GM12878 (cell line): ENCODE data around the gene ARHGEF33. TPM values are rescaled to one million over a fixed set of nuclear protein-coding genes. Genes with fewer than 3 reads are reported as not detected.

Experiments used
- ATAC-seq: fragments of 200-7000 bp; cut with Tn5 transposase; 3 replicates; pipeline ENCODE4 v1.9.1; 2020; ENCODE audit warnings: mild to moderate bottlenecking, moderate library complexity
- BruUV-seq: library from RNA; stranded (reverse); fragments of 400-500 nt; replicated peaks from 2 replicates; lab custom pipeline; 2021; lab: Mats Ljungman, UMichigan
- CTCF ChIA-PET: fragments of 300-600 bp; sonication (Branson Sonifier 250); formaldehyde crosslinking; extraction: SDS; loops from one replicate; lab custom pipeline; 2021; ENCODE audit warnings: inconsistent platforms; lab: Yijun Ruan, JAX
- POLR2A ChIA-PET: fragments of 350-600 bp; formaldehyde crosslinking; extraction: SDS; loops from one replicate; lab custom pipeline; 2021; ENCODE audit warnings: inconsistent platforms; lab: Charles Lee
- RAD21 ChIA-PET: fragments of 300-600 bp; sonication (Branson Sonifier 250); formaldehyde crosslinking; loops from one replicate; lab custom pipeline; 2023; ENCODE audit warnings: antibody characterized with exemption; ENCODE audit not compliant: unreplicated experiment; lab: Charles Lee
- SMC1A ChIA-PET: fragments of 300-600 bp; sonication (Branson Sonifier 250); formaldehyde crosslinking; loops from one replicate; lab custom pipeline; 2023; ENCODE audit not compliant: unreplicated experiment, uncharacterized antibody; lab: Charles Lee
- DNase-seq: peaks from one replicate; pipeline ENCODE4 v3.0.0-alpha.2; 2011; ENCODE audit warnings: low read depth, low spot score
- FAIRE-seq: peaks from 3 replicates; lab custom pipeline; 2011; peaks lifted over from hg19 to GRCh38; lab: Jason Lieb, UNC
- H2AFZ ChIP-seq: 2 replicates; pipeline ENCODE4 v1.6.0; 2011; ENCODE audit warnings: low read depth, low read length, control low read depth; ENCODE audit not compliant: control insufficient read depth
- H3K27ac ChIP-seq: 2 replicates; pipeline ENCODE4 v1.5.1; 2011; ENCODE audit warnings: control low read depth; ENCODE audit not compliant: control insufficient read depth, insufficient read depth
- H3K27me3 ChIP-seq, 2 experiments: replicated peaks in 1 of 2; 2 replicates each; pipeline versions ENCODE4 v1.6.0 to v1.6.1; 2011; ENCODE audit warnings: low read length in 1 of 2; ENCODE audit not compliant: control insufficient read depth in 2 of 2, insufficient read depth in 2 of 2
- H3K36me3 ChIP-seq, 2 experiments: 2 replicates each; pipeline ENCODE4 v1.5.1; 2011; ENCODE audit warnings: low read length in 1 of 2; ENCODE audit not compliant: control insufficient read depth in 2 of 2, insufficient read depth in 2 of 2
- H3K4me1 ChIP-seq: 2 replicates; pipeline ENCODE4 v1.6.1; 2011; ENCODE audit warnings: mild to moderate bottlenecking, low read length, moderate library complexity, mixed read lengths; ENCODE audit not compliant: control insufficient read depth, insufficient read depth
- H3K4me2 ChIP-seq: 2 replicates; pipeline ENCODE4 v1.6.0; 2011; ENCODE audit warnings: control low read depth; ENCODE audit not compliant: control insufficient read depth, insufficient read depth
- H3K4me3 ChIP-seq: fragments of 200-600 bp; sonication (generic); 2 replicates; pipeline ENCODE4 v1.5.1; 2016
- H3K79me2 ChIP-seq: 2 replicates; pipeline ENCODE4 v1.6.0; 2011; ENCODE audit warnings: low read length; ENCODE audit not compliant: control insufficient read depth, insufficient read depth
- H3K9ac ChIP-seq: 2 replicates; pipeline ENCODE4 v1.8.0; 2011; ENCODE audit warnings: low read length, control low read depth, mixed read lengths; ENCODE audit not compliant: control insufficient read depth, insufficient read depth
- H3K9me3 ChIP-seq: replicated peaks from 3 replicates; pipeline ENCODE4 v1.5.1; 2011; ENCODE audit warnings: mild to moderate bottlenecking, low read length; ENCODE audit not compliant: control insufficient read depth, insufficient read depth
- H4K20me1 ChIP-seq: 2 replicates; pipeline ENCODE4 v1.6.0; 2011; ENCODE audit not compliant: control insufficient read depth, insufficient read depth
- BACH1 ChIP-seq: fragments of 450-650 bp; IDR thresholded peaks from 2 replicates; pipeline ENCODE4 v1.6.1; 2017; ENCODE audit warnings: mild to moderate bottlenecking, borderline replicate concordance
- EP300 ChIP-seq, 2 experiments: fragments of 150-350 bp in 1 of 2; IDR thresholded peaks; 2 replicates each; pipeline ENCODE4 v1.6.1; 2011 to 2012; ENCODE audit warnings: low read depth in 2 of 2, low read length in 2 of 2, borderline replicate concordance in 1 of 2, improper control_type of control experiment in 1 of 2, inconsistent platforms in 1 of 2; ENCODE audit not compliant: control insufficient read depth in 1 of 2
- MYB ChIP-seq: fragments of 150-350 bp; IDR thresholded peaks from 2 replicates; pipeline ENCODE4 v1.6.1; 2014; ENCODE audit warnings: mild to moderate bottlenecking, low read depth, low read length, borderline replicate concordance
- NFIC ChIP-seq: IDR thresholded peaks from 2 replicates; pipeline ENCODE4 v1.6.1; 2012; ENCODE audit warnings: low read depth, mild to moderate bottlenecking, inconsistent platforms, low read length, moderate library complexity
- POLR2A ChIP-seq: IDR thresholded peaks from 2 replicates; pipeline ENCODE4 v1.6.1; 2011; ENCODE audit warnings: low read depth, mild to moderate bottlenecking, low read length
- RCOR1 ChIP-seq: conservative IDR thresholded peaks from 2 replicates; pipeline ENCODE4 v1.6.1; 2012; ENCODE audit warnings: low read depth, low read length, improper control_type of control experiment
- STAT1 ChIP-seq: fragments of 450-650 bp; conservative IDR thresholded peaks from 2 replicates; pipeline ENCODE4 v1.6.1; 2014; ENCODE audit warnings: antibody characterized with exemption, mild to moderate bottlenecking
- WGBS: methylation state at CpG from one replicate; pipeline ENCODE4 v1.1.6; 2016; ENCODE audit warnings: low lambda C conversion rate; ENCODE audit not compliant: insufficient replicate concordance, insufficient coverage; ENCODE audit errors: missing lambda C conversion rate; 5-methylcytosine and 5-hydroxymethylcytosine counted together
- in situ Hi-C: fragments of 300-500 bp; cut with MboI; formaldehyde crosslinking; loops from 9 replicates; pipeline ENCODE4 v1.14.3; 2018; ENCODE audit warnings: mixed read lengths
- intact Hi-C: fragments of 100-400 bp; cut with micrococcal nuclease; formaldehyde crosslinking; loops from one replicate; pipeline ENCODE4 v1.14.2; 2022; ENCODE audit not compliant: unreplicated experiment
- polyA plus RNA-seq, 11 experiments: library from polyadenylated mRNA; depleted of rRNA in 4 of 11; unstranded in 6 of 11; stranded (reverse) in 5 of 11; fragments of >200 nt; fragmentation: Nextera tagmentation in 4 of 11; fragmentation: Illumina TruSeq in 1 of 11; extraction: Ambion mirVana in 4 of 11; extraction: Trizol in 1 of 11; gene quantifications; 1 replicate in 1 of 11; 2 replicates in 10 of 11; pipeline versions ENCODE4 v1.2.1 to v1.2.3, GENCODE V29; 2011 to 2016; ENCODE audit warnings: inconsistent platforms in 2 of 11, missing spikeins in 2 of 11, low read depth in 1 of 11
- total RNA-seq, 4 experiments: library from RNA; depleted of rRNA in 3 of 4; stranded (reverse); fragments of >200 nt in 3 of 4; fragmentation: Illumina TruSeq in 1 of 4; extraction: Trizol in 1 of 4; gene quantifications; 2 replicates each; pipeline versions ENCODE4 v1.2.1 to v1.2.3, GENCODE V29; 2013 to 2021
- TF ChIP-seq, protein P1 (sequence below): fragments of 450-650 bp; IDR thresholded peaks from 2 replicates; pipeline ENCODE4 v1.6.1; 2018; ENCODE audit warnings: borderline replicate concordance, mild to moderate bottlenecking; ENCODE audit not compliant: partially characterized antibody
- TF ChIP-seq, protein P2 (sequence below): IDR thresholded peaks from 2 replicates; pipeline ENCODE4 v1.6.1; 2012; ENCODE audit warnings: low read depth, low read length, improper control_type of control experiment
- TF ChIP-seq, protein P3 (sequence below): IDR thresholded peaks from 2 replicates; pipeline ENCODE4 v1.6.1; 2011; ENCODE audit warnings: mild to moderate bottlenecking, low read depth, low read length, moderate library complexity; ENCODE audit not compliant: insufficient replicate concordance
- TF ChIP-seq, protein P4 (sequence below): IDR thresholded peaks from 2 replicates; pipeline ENCODE4 v1.6.1; 2011; ENCODE audit warnings: borderline replicate concordance, low read depth, mild to moderate bottlenecking, moderate library complexity, mixed read lengths, low read length; ENCODE audit not compliant: insufficient read depth; ENCODE audit errors: extremely low read length

ARHGEF33 gene
- total and polyA plus RNA-seq, 10 of the 15 experiments (the other 5 are each of a cell fraction or from before 2014, with no cell fraction given) = 0.01 to 0.08 (median 0.05) TPM; not detected in 4

DNA sequence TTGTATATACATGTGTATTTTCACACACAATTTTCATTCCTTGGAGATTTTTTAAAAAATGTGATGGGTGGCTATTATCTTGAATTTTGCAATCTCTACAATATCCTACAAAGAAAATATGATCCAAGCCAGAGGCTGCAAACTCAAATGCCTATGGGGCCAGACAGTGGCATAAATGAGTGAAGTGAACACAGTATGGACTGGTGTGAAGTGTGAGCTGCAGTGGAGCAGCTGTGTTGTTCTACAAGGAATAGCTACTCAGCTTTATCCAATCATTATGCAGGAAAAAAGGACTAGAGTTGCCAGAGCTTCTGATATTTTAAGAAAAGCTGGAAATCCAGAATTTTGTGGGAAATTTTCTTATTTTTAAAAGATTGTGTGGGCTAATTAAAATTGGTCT is 62.1 kb downstream of the ARHGEF33 start:
- in situ Hi-C loops (no loop called here), intact Hi-C loops (no loop called here)
- no TSS peak for BruUV-seq
- no peaks in the 10 kb centered on the region for H3K4me1 ChIP-seq
- H3K9ac ChIP-seq = no peak overlapping the region
- DNase-seq (no peak), FAIRE-seq (no peak), ATAC-seq (no peak)
- RAD21 ChIA-PET = interaction anchor here (6.8 kb wide), 1 partner anchor 276 kb away, joined by 160 read pairs; no protein-coding TSS in a partner anchor
- POLR2A ChIA-PET = no interaction called here
- no peak overlapping the region for H3K27ac ChIP-seq
- no peak overlapping the region for H2AFZ ChIP-seq
- SMC1A ChIA-PET = interaction anchor here (0.9 to 1.3 kb wide), 2 partner anchors 276 to 278 kb away, joined by 3 to 4 read pairs; no protein-coding TSS in a partner anchor
- no peaks in the 10 kb centered on the region for H3K79me2 ChIP-seq
- no peak overlapping the region for H3K4me2 ChIP-seq
- H3K27me3 ChIP-seq = no peaks in the 10 kb centered on the region
- H3K36me3 ChIP-seq = no peaks in the 10 kb centered on the region
- no peak for TF ChIP-seq EP300 (IDR thresholded peaks at IDR 0.05; ENCODE audit: borderline replicate concordance in 1 of 2, control insufficient read depth in 1 of 2, low read depth in 2 of 2, low read length in 2 of 2)
- H3K9me3 ChIP-seq = no peaks in the 10 kb centered on the region
- H3K4me3 ChIP-seq = no peak overlapping the region
- no peaks in the 10 kb centered on the region for H4K20me1 ChIP-seq
- CTCF ChIA-PET = interaction anchor here (0.6 to 7.8 kb wide), 3 partner anchors 12 to 1257 kb away, joined by 3 to 319 read pairs (median 3); no protein-coding TSS in a partner anchor

DNA sequence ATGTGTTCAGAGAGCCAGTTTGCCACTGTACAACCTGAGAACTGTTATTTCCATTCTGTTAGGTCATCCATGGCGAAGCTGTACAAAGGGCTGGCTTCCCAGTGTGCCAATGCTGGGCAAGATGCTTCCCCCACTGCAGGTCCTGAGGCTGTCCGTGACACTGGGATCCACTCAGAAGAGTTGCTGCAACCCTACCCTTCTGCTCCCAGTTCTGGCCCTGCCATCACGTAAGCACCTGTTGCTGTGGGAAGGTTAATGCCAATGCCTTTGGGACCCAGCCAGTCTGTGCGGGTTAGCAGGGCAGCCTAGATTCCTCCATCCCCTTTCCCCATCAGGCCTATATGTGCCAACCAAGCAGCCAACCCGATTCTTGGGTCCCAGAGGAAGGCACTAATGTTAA is 68.3 kb downstream of the ARHGEF33 start:
- peaks cover 0 to 1% of the 10 kb centered on the region in 2 experiments; a peak in 1 of 4 replicates for H3K27me3 ChIP-seq
- intact Hi-C loops (no loop called here), in situ Hi-C loops (no loop called here)
- H2AFZ ChIP-seq = no peak overlapping the region
- H3K36me3 ChIP-seq = no peaks in the 10 kb centered on the region
- DNase-seq (no peak), FAIRE-seq (no peak), ATAC-seq (no peak)
- H3K4me3 ChIP-seq = no peak overlapping the region
- 38% methylated on average over 5 of the region's 5 CpGs for WGBS
- CTCF ChIA-PET = no interaction called here
- no peaks in the 10 kb centered on the region for H3K4me1 ChIP-seq
- H3K79me2 ChIP-seq = no peaks in the 10 kb centered on the region
- POLR2A ChIA-PET = no interaction called here
- H3K27ac ChIP-seq = no peak overlapping the region
- SMC1A ChIA-PET = no interaction called here
- no TSS peak for BruUV-seq
- H3K9me3 ChIP-seq = no peaks in the 10 kb centered on the region; the same call in 2 of the 3 replicates
- H3K4me2 ChIP-seq = no peak overlapping the region
- RAD21 ChIA-PET = interaction anchor here (1.0 kb wide), 1 partner anchor 11 kb away, joined by 3 read pairs; no protein-coding TSS in a partner anchor
- H4K20me1 ChIP-seq = no peaks in the 10 kb centered on the region
- no peak overlapping the region for H3K9ac ChIP-seq
- TF ChIP-seq, protein P1, sequence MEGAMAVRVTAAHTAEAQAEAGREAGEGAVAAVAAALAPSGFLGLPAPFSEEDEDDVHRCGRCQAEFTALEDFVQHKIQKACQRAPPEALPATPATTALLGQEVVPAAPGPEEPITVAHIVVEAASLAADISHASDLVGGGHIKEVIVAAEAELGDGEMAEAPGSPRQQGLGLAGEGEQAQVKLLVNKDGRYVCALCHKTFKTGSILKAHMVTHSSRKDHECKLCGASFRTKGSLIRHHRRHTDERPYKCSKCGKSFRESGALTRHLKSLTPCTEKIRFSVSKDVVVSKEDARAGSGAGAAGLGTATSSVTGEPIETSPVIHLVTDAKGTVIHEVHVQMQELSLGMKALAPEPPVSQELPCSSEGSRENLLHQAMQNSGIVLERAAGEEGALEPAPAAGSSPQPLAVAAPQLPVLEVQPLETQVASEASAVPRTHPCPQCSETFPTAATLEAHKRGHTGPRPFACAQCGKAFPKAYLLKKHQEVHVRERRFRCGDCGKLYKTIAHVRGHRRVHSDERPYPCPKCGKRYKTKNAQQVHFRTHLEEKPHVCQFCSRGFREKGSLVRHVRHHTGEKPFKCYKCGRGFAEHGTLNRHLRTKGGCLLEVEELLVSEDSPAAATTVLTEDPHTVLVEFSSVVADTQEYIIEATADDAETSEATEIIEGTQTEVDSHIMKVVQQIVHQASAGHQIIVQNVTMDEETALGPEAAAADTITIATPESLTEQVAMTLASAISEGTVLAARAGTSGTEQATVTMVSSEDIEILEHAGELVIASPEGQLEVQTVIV = no peak
- TF ChIP-seq STAT1 (no peak), RCOR1 (no peak), NFIC (no peak), MYB (no peak), POLR2A (no peak), BACH1 (no peak)
- TF ChIP-seq, protein P2, sequence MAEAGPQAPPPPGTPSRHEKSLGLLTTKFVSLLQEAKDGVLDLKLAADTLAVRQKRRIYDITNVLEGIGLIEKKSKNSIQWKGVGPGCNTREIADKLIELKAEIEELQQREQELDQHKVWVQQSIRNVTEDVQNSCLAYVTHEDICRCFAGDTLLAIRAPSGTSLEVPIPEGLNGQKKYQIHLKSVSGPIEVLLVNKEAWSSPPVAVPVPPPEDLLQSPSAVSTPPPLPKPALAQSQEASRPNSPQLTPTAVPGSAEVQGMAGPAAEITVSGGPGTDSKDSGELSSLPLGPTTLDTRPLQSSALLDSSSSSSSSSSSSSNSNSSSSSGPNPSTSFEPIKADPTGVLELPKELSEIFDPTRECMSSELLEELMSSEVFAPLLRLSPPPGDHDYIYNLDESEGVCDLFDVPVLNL = no peak
- TF ChIP-seq, protein P3, sequence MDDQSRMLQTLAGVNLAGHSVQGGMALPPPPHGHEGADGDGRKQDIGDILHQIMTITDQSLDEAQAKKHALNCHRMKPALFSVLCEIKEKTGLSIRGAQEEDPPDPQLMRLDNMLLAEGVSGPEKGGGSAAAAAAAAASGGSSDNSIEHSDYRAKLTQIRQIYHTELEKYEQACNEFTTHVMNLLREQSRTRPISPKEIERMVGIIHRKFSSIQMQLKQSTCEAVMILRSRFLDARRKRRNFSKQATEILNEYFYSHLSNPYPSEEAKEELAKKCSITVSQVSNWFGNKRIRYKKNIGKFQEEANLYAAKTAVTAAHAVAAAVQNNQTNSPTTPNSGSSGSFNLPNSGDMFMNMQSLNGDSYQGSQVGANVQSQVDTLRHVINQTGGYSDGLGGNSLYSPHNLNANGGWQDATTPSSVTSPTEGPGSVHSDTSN = no peak
- TF ChIP-seq, protein P4, sequence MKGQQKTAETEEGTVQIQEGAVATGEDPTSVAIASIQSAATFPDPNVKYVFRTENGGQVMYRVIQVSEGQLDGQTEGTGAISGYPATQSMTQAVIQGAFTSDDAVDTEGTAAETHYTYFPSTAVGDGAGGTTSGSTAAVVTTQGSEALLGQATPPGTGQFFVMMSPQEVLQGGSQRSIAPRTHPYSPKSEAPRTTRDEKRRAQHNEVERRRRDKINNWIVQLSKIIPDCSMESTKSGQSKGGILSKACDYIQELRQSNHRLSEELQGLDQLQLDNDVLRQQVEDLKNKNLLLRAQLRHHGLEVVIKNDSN = no peak
